GM21619 (cell line): ENCODE data around the gene PKN2.
"Not testable (repeated sequence)": the region's sequence is repeated elsewhere in the genome, so short reads cannot be mapped to it uniquely, and the experiment has no call there.

Experiments used
- ATAC-seq: cut with Tn5 transposase; IDR thresholded peaks from one replicate; pipeline ENCODE4 v1.9.1; 2021; ENCODE audit not compliant: unreplicated experiment

The PKN2 gene

DNA sequence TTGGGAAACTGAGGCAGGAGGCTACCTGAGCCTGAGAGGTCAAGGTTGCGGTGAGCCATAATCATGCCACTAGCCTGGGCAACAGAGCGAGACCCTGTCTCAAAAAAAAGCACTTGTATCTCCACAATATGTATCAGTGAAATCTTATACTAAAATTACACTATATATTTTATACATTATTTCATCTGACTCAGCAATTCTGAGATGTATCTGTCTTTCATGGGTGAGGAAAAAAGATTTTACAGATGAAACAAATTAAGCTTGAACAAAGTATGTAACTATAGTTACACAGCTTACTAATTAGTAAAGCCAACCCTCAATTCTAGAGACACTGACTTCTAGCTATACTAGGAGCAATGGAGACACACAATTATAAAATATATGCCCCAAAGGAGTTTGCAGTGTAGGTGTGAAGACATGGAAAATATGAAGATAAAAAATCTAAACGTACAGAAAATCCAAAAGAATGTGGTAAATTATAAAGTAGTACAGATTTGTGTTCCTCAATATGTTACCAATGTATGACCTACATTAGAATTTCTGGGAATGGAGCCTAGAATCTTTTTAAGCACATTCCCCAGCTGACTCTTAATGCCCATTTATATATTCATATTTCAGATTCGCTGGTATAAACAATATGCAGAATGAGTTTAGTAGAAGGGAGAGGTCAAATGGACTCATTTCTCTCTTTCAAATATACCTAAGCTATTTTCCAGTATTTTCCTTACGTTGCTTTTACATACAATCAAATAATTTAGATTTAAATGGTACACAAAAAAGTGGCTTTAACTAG lies 192.7 kb downstream of the PKN2 start:
- ATAC-seq: no peak

DNA sequence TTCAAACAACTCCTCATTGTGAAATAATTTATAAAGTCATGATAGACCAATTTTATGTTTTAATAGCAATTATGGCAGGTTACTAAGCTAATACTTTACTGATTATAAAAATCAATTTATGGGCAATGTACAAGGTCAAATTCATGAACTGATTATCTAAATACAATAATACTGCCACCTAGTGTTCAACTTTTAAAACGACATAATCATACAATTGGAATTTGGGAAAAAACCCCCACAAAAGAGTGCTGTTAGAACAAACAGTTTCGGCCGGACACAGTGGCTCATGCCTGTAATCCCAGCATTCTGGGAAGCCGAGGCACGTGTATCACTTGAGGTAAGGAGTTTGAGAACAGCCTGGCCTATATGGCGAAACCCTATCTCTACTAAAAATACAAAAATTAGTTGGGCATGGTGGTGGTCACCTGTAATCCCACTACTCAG lies 193.3 kb downstream of the PKN2 start:
- ATAC-seq: no peak

DNA sequence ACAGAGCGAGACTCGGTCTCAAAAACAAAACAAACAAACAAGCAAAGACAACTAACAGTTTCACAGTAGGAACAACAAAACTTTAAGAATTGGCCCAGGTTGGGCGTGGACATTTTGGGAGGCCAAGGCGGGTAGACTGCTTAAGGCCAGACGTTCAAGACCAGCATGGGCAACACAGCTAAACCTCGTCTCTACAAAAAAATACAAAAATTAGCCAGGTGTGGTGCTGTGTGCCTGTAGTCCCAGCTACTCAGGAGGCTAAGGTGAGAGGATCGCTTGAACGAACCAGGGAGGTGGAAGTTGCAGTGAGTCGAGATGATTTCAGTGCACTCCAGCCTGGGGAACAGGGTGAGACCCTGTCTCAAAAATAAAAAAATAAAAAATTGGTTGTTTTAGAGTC lies 193.8 kb downstream of the PKN2 start:
- ATAC-seq: no peak

DNA sequence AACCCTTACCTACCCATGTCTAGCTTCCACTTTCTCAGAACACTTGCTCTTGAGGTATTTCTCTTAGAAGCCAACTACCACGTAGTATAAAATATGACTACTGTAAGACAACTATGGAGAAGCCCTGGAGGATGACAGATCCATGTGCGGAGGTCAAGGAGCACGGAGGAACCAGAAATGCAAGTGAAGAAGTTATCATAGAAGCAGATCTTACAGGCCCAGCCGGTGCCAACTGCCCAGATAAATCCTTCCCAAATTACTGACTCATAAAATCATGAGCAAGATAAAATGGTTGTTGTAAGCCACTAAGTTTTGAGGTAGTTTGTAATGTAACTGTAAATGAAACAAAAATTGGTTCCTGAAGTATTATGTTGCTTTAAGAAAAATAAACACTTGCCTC lies 194.7 kb downstream of the PKN2 start:
- ATAC-seq: no peak

DNA sequence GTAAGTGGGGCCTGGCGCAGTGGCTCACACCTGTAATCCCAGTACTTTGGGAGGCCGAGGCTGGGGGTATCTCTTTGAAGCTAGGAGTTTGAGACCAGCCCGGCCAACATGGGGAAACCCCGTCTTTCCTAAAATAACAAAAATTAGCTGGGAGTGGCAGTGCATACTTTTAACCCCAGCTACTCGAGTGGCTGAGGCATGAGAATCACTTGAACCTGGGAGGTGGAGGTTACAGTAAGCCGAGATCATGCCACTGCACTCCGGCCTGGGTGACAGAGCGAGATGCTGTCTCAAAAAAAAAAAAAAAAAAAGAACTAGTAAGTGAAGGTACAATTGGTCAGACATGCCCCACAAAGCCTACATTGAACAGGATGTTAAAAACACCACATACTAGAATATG lies 196.6 kb downstream of the PKN2 start:
- ATAC-seq: not testable (repeated sequence)

DNA sequence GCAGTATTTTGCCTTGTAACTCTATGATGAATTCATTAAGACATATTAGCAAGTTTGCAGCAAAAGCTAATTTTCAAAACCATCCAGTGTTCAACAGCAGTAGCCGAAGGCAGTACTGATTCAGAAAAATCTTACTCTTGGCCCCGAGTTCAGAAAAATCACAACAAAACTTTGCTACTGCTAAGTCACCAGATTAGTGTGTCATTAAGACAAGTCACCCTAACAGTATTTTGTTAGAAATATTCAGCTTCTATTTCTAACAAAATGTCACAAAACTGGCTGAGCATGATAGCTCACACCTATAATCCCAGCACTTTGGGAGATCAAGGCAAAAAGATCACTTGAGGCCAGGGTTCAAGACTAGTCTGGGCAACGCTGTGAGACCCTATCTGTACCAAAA lies 199.1 kb downstream of the PKN2 start:
- ATAC-seq: no peak
